Measurements from ENCODE around the gene BEST1.

DNA sequence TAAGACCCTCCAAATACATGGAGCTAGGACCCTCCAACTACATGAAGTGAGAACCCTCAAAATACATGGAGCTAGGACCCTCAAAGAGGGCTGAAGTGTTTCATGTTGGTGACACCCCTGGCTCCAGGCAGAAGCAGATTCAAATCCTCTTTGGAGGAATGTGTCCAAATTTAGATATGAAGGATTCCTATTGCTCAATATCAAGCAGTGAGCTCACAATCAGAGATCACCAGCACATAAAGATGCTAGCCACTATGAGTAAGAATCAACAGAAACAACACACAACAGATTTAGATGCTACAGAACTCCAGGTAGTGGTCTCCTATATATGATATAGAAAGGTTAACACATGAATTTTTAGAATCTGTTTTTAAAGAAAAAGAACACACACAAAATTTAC lies 21.5 kb upstream of the BEST1 start:
- TF ChIP-seq POLR2A (IDR thresholded peaks at IDR 0.05; ENCODE audit: low read length) (no peak), EP300 (IDR thresholded peaks at IDR 0.05) (no peak), NPAS2 (CRISPR knock-in tag; IDR thresholded peaks at IDR 0.05; ENCODE audit: borderline replicate concordance) (no peak), CHD2 (IDR thresholded peaks at IDR 0.05; ENCODE audit: low read length, partially characterized antibody) (no peak), KDM5A (IDR thresholded peaks at IDR 0.05) (no peak)
- TF ChIP-seq, protein P1, sequence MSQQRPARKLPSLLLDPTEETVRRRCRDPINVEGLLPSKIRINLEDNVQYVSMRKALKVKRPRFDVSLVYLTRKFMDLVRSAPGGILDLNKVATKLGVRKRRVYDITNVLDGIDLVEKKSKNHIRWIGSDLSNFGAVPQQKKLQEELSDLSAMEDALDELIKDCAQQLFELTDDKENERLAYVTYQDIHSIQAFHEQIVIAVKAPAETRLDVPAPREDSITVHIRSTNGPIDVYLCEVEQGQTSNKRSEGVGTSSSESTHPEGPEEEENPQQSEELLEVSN (IDR thresholded peaks at IDR 0.05; ENCODE audit: borderline replicate concordance, low read depth), result no peak
- TF ChIP-seq, protein P2, sequence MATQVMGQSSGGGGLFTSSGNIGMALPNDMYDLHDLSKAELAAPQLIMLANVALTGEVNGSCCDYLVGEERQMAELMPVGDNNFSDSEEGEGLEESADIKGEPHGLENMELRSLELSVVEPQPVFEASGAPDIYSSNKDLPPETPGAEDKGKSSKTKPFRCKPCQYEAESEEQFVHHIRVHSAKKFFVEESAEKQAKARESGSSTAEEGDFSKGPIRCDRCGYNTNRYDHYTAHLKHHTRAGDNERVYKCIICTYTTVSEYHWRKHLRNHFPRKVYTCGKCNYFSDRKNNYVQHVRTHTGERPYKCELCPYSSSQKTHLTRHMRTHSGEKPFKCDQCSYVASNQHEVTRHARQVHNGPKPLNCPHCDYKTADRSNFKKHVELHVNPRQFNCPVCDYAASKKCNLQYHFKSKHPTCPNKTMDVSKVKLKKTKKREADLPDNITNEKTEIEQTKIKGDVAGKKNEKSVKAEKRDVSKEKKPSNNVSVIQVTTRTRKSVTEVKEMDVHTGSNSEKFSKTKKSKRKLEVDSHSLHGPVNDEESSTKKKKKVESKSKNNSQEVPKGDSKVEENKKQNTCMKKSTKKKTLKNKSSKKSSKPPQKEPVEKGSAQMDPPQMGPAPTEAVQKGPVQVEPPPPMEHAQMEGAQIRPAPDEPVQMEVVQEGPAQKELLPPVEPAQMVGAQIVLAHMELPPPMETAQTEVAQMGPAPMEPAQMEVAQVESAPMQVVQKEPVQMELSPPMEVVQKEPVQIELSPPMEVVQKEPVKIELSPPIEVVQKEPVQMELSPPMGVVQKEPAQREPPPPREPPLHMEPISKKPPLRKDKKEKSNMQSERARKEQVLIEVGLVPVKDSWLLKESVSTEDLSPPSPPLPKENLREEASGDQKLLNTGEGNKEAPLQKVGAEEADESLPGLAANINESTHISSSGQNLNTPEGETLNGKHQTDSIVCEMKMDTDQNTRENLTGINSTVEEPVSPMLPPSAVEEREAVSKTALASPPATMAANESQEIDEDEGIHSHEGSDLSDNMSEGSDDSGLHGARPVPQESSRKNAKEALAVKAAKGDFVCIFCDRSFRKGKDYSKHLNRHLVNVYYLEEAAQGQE (IDR thresholded peaks at IDR 0.05), result no peak
- TF ChIP-seq, protein P3, sequence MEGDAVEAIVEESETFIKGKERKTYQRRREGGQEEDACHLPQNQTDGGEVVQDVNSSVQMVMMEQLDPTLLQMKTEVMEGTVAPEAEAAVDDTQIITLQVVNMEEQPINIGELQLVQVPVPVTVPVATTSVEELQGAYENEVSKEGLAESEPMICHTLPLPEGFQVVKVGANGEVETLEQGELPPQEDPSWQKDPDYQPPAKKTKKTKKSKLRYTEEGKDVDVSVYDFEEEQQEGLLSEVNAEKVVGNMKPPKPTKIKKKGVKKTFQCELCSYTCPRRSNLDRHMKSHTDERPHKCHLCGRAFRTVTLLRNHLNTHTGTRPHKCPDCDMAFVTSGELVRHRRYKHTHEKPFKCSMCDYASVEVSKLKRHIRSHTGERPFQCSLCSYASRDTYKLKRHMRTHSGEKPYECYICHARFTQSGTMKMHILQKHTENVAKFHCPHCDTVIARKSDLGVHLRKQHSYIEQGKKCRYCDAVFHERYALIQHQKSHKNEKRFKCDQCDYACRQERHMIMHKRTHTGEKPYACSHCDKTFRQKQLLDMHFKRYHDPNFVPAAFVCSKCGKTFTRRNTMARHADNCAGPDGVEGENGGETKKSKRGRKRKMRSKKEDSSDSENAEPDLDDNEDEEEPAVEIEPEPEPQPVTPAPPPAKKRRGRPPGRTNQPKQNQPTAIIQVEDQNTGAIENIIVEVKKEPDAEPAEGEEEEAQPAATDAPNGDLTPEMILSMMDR (IDR thresholded peaks at IDR 0.05), result no peak
- TF ChIP-seq, protein P4, sequence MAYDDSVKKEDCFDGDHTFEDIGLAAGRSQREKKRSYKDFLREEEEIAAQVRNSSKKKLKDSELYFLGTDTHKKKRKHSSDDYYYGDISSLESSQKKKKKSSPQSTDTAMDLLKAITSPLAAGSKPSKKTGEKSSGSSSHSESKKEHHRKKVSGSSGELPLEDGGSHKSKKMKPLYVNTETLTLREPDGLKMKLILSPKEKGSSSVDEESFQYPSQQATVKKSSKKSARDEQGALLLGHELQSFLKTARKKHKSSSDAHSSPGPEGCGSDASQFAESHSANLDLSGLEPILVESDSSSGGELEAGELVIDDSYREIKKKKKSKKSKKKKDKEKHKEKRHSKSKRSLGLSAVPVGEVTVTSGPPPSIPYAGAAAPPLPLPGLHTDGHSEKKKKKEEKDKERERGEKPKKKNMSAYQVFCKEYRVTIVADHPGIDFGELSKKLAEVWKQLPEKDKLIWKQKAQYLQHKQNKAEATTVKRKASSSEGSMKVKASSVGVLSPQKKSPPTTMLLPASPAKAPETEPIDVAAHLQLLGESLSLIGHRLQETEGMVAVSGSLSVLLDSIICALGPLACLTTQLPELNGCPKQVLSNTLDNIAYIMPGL (CRISPR knock-in tag; IDR thresholded peaks at IDR 0.05; ENCODE audit: borderline replicate concordance), result no peak

All from A549 (cell line).